ENCODE data around the gene PGK2. TPM values are rescaled to one million over a fixed set of nuclear protein-coding genes. Genes with fewer than 3 reads are reported as not detected.

PGK2 gene
- total RNA-seq, 4 donors from 2014 or later, result not detected

GRCh38 chr6:49790341-49790740 is 3.3 kb upstream of the PGK2 start:
- TF ChIP-seq POLR2A (IDR thresholded peaks at IDR 0.05) (no peak), CTCF (IDR thresholded peaks at IDR 0.05) (no peak)
- no peaks in the 10 kb centered on the region for H3K36me3 ChIP-seq
- no peak for DNase-seq
- no peaks in the 10 kb centered on the region for H3K9me3 ChIP-seq
- H3K4me1 ChIP-seq, result no peaks in the 10 kb centered on the region
- no peaks in the 10 kb centered on the region for H3K27me3 ChIP-seq
- no peak overlapping the region for H3K4me3 ChIP-seq
- intact Hi-C loops (cut with DNase I), result no loop called here
- WGBS, 2 donors, result 34 to 51% methylated on average over 2 of the region's 2 CpGs
- H3K27ac ChIP-seq, result no peak overlapping the region

GRCh38 chr6:49784272-49784671 is 2.8 kb downstream of the PGK2 start:
- Histone ChIP-seq H3K27me3 (no peaks in the 10 kb centered on the region), H3K9me3 (no peaks in the 10 kb centered on the region), H3K4me3 (no peak overlapping the region), H3K27ac (no peak overlapping the region), H3K36me3 (no peaks in the 10 kb centered on the region), H3K4me1 (no peaks in the 10 kb centered on the region)
- no peak for DNase-seq
- intact Hi-C loops (cut with DNase I), result no loop called here
- no peak for TF ChIP-seq CTCF (IDR thresholded peaks at IDR 0.05)
- TF ChIP-seq POLR2A (IDR thresholded peaks at IDR 0.05), result no peak

DNA sequence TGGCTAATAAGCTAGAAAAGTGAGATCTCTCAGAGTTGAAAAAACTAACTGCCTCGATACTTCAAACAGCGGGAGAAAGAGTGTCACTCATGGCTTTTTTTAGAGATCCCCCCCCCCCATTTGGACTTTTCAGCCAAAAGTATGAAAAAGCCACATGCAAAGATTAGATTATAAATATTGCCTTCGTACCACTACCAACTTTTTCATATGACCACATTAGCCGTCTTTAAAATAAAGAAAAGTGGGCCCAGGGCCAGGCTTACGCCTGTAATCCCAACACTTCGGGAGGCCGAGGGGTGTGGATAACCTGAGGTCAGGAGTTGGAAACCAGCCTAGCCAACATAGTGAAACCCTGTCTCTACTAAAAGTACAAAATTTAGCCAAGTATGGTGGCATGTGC is 4.4 kb downstream of the PGK2 start:
- intact Hi-C loops (cut with DNase I), result no loop called here

DNA sequence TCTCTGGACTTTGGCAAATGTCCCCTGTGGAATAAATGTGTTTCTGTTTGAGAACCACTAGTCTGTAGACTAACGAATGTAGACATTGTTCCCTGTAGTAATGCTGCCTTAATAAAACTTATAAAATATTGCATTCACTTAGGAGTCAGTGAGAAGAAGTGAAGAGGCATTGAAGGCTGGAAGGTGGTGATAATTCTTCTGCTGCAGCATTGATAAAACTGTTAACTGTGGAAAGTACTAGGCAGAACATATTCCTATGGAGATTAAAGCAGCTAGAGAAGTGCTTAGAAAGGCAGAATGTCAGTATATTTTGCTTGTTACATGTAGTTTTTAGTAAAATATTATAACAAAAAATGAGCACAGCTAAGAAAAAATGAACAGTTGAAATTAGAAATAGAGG is 4.8 kb downstream of the PGK2 start:
- no peak for DNase-seq
- 46 to 74% methylated on average over 1 of the region's 1 CpG for WGBS, 2 donors
- no peaks in the 10 kb centered on the region for H3K4me1 ChIP-seq
- TF ChIP-seq POLR2A (IDR thresholded peaks at IDR 0.05) (no peak), CTCF (IDR thresholded peaks at IDR 0.05) (no peak)
- H3K4me3 ChIP-seq, result no peak overlapping the region
- no peaks in the 10 kb centered on the region for H3K9me3 ChIP-seq
- no peak overlapping the region for H3K27ac ChIP-seq
- no peaks in the 10 kb centered on the region for H3K27me3 ChIP-seq
- H3K36me3 ChIP-seq, result no peaks in the 10 kb centered on the region
- intact Hi-C loops (cut with DNase I), result no loop called here

More for the DNA sequence above, 4.4 kb downstream of the PGK2 start:
- Histone ChIP-seq H3K4me1 (no peaks in the 10 kb centered on the region), H3K27ac (no peak overlapping the region), H3K4me3 (no peak overlapping the region), H3K36me3 (no peaks in the 10 kb centered on the region), H3K9me3 (no peaks in the 10 kb centered on the region), H3K27me3 (no peaks in the 10 kb centered on the region)
- no peak for TF ChIP-seq CTCF (IDR thresholded peaks at IDR 0.05)
- TF ChIP-seq POLR2A (IDR thresholded peaks at IDR 0.05), result no peak
- no peak for DNase-seq
- 80 to 84% methylated on average over 7 of the region's 7 CpGs for WGBS, 2 donors

GRCh38 chr6:49776444-49776843 is 10.6 kb downstream of the PGK2 start:
- H3K9me3 ChIP-seq, result no peaks in the 10 kb centered on the region
- no peaks in the 10 kb centered on the region for H3K4me1 ChIP-seq
- intact Hi-C loops (cut with DNase I), result no loop called here
- TF ChIP-seq POLR2A (IDR thresholded peaks at IDR 0.05), result no peak
- no peak for TF ChIP-seq CTCF (IDR thresholded peaks at IDR 0.05)
- no peaks in the 10 kb centered on the region for H3K27me3 ChIP-seq
- no peak for DNase-seq
- WGBS, 2 donors, result 0 to 15% methylated on average over 1 of the region's 1 CpG
- H3K36me3 ChIP-seq, result no peaks in the 10 kb centered on the region
- no peak overlapping the region for H3K27ac ChIP-seq
- H3K4me3 ChIP-seq, result no peak overlapping the region
